ENCODE measurements around the gene SLC19A1. TPM values are rescaled to one million over a fixed set of nuclear protein-coding genes. Genes with fewer than 3 reads are reported as not detected.
A peak's percentile ranks its signal among the peaks of the same experiment; 100 is the strongest.

Gene SLC19A1
- total and polyA plus RNA-seq, 4 donors, result 8.4 to 28.0 (median 13.0) TPM

DNA sequence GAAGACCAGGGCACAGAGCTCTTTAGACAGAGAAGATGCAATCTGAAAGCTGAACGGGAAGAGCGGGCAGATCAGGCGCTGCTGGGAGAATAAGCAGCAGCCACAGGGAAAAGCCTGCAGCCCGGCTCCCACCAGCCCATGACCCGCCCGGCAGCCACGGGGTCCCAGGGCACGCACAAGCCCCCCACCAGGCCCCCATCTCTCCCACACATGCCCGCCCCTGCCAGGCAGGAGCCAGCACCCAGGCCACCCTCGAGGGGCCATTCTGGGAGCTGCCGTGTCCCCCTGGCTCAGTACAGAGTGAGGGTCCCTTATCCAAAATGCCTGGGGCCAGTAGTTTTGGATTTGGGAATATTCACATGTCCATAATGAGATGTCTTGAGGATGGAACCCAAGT lies 16.3 kb downstream of the SLC19A1 start:
- no peak for DNase-seq (ENCODE audit: low spot score)
- H3K27me3 ChIP-seq (ENCODE audit: control insufficient read depth in 4 of 4, insufficient read depth in 4 of 4, low read length in 3 of 4), result no peaks in the 10 kb centered on the region
- 95% methylated on average over 11 of the region's 11 CpGs for WGBS
- peak overlapping the region; percentile 71 to 81 for H3K27ac ChIP-seq (ENCODE audit: low read depth in 1 of 2, low read length in 2 of 2)
- H3K36me3 ChIP-seq (ENCODE audit: control insufficient read depth in 4 of 4, insufficient read depth in 3 of 4, low read depth in 1 of 4, low read length in 3 of 4), result peaks cover 3 to 15% (median 7%) of the 10 kb centered on the region in 4 donors
- TF ChIP-seq GABPA (IDR thresholded peaks at IDR 0.05 in 1 of 2, conservative IDR thresholded peaks at IDR 0.05 in 1 of 2) (no peak), JUND (IDR thresholded peaks at IDR 0.05) (no peak)
- peaks cover 0 to 4% (median under 1%) of the 10 kb centered on the region in 4 donors for H3K9me3 ChIP-seq (ENCODE audit: control insufficient read depth in 4 of 4, low read length in 3 of 4)
- peaks cover 16 to 46% (median 35%) of the 10 kb centered on the region in 4 donors for H3K4me1 ChIP-seq (ENCODE audit: control insufficient read depth in 4 of 4, insufficient read depth in 4 of 4, low read length in 3 of 4)
- H3K9ac ChIP-seq (ENCODE audit: low read depth in 1 of 2, low read length in 2 of 2), result no peak overlapping the region
- H3K4me3 ChIP-seq (ENCODE audit: low read depth in 1 of 3, low read length in 3 of 3), result no peak overlapping the region

DNA sequence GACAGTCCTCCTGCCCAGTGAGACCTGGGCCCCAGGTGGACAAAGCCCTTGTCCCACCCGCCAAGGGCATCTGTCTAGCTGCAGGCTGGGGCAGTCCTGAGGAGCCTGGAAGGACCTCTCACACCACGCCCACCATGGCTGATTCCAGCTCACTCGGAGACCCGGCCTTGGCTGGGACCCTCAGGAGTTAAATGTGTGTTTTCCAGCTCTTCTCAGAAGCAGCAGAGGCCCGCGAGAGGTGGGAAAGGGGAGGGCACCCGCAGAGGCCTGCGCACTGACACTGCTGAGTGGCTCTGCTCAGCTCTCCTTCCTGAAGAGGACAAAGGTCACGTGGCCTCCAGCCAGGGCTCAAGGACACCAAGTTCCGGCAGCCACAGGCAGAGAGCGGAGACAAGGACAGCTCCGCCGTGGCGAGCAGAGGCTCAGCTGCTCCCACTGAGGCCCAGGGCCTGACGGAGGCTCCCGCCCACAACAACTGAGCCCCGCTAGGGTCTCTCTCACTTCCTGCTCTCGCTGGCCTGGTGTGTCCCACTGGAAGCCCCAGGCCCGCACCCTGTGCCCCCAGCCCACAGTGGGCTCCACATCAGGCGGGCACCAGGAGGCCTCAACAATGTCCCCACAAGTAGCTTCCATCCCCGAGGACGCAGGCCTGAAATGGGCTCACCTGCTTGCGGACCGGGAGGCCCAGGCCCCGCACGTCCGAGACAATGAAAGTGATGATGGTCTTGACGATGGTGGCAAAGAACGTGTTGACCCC lies 16.9 kb downstream of the SLC19A1 start:
- Histone ChIP-seq H3K36me3 (ENCODE audit: control insufficient read depth in 4 of 4, insufficient read depth in 3 of 4, low read depth in 1 of 4, low read length in 3 of 4) (peaks cover 0 to 15% (median 7%) of the 10 kb centered on the region in 4 donors), H3K9ac (ENCODE audit: low read depth in 1 of 2, low read length in 2 of 2) (peak overlapping the region in 1 of 2 donors; percentile 84), H3K27ac (ENCODE audit: low read depth in 1 of 2, low read length in 2 of 2) (peak overlapping the region; percentile 71 to 81), H3K27me3 (ENCODE audit: control insufficient read depth in 4 of 4, insufficient read depth in 4 of 4, low read length in 3 of 4) (no peaks in the 10 kb centered on the region), H3K9me3 (ENCODE audit: control insufficient read depth in 4 of 4, low read length in 3 of 4) (peaks cover 0 to 5% (median 1%) of the 10 kb centered on the region in 4 donors), H3K4me3 (ENCODE audit: low read depth in 1 of 3, low read length in 3 of 3) (no peak overlapping the region), H3K4me1 (ENCODE audit: control insufficient read depth in 4 of 4, insufficient read depth in 4 of 4, low read length in 3 of 4) (peaks cover 16 to 46% (median 35%) of the 10 kb centered on the region in 4 donors)
- WGBS, result 54% methylated on average over 29 of the region's 29 CpGs
- DNase-seq (ENCODE audit: low spot score), result peak; percentile 76
- TF ChIP-seq JUND (IDR thresholded peaks at IDR 0.05), result no peak
- peak; percentile 79 for TF ChIP-seq REST (IDR thresholded peaks at IDR 0.05)
- TF ChIP-seq, protein P1, sequence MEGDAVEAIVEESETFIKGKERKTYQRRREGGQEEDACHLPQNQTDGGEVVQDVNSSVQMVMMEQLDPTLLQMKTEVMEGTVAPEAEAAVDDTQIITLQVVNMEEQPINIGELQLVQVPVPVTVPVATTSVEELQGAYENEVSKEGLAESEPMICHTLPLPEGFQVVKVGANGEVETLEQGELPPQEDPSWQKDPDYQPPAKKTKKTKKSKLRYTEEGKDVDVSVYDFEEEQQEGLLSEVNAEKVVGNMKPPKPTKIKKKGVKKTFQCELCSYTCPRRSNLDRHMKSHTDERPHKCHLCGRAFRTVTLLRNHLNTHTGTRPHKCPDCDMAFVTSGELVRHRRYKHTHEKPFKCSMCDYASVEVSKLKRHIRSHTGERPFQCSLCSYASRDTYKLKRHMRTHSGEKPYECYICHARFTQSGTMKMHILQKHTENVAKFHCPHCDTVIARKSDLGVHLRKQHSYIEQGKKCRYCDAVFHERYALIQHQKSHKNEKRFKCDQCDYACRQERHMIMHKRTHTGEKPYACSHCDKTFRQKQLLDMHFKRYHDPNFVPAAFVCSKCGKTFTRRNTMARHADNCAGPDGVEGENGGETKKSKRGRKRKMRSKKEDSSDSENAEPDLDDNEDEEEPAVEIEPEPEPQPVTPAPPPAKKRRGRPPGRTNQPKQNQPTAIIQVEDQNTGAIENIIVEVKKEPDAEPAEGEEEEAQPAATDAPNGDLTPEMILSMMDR (IDR thresholded peaks at IDR 0.05; ENCODE audit: low read depth, low read length, missing input control), result no peak
- no peak for TF ChIP-seq GABPA (IDR thresholded peaks at IDR 0.05 in 1 of 2, conservative IDR thresholded peaks at IDR 0.05 in 1 of 2)
- peak; percentile 54 for TF ChIP-seq YY1 (IDR thresholded peaks at IDR 0.05)
- peak; percentile 98 for TF ChIP-seq SP1 (IDR thresholded peaks at IDR 0.05)
- peak; percentile 96 for TF ChIP-seq NR2F2 (IDR thresholded peaks at IDR 0.05)
- no peak for TF ChIP-seq FOXA1 (IDR thresholded peaks at IDR 0.05)
- TF ChIP-seq, protein P2, sequence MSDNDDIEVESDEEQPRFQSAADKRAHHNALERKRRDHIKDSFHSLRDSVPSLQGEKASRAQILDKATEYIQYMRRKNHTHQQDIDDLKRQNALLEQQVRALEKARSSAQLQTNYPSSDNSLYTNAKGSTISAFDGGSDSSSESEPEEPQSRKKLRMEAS (IDR thresholded peaks at IDR 0.05), result no peak
- peak; percentile 77 for TF ChIP-seq HNF4G (IDR thresholded peaks at IDR 0.05)
- peak; percentile 84 to 89 for TF ChIP-seq RXRA (IDR thresholded peaks at IDR 0.05)
- peak; percentile 97 for TF ChIP-seq ZBTB33 (IDR thresholded peaks at IDR 0.05)
- TF ChIP-seq FOXA2 (IDR thresholded peaks at IDR 0.05), result no peak
- no peak for TF ChIP-seq EGR1 (IDR thresholded peaks at IDR 0.05; ENCODE audit: low read depth in 2 of 2)
- TF ChIP-seq, protein P3, sequence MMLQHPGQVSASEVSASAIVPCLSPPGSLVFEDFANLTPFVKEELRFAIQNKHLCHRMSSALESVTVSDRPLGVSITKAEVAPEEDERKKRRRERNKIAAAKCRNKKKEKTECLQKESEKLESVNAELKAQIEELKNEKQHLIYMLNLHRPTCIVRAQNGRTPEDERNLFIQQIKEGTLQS (IDR thresholded peaks at IDR 0.05), result no peak
- no peak for TF ChIP-seq TAF1 (conservative IDR thresholded peaks at IDR 0.05)
- TF ChIP-seq HNF4A (conservative IDR thresholded peaks at IDR 0.05), result peak; percentile 90 to 92
- TF ChIP-seq RAD21 (IDR thresholded peaks at IDR 0.05), result peak in 1 of 2 donors; percentile 53
